CD14-positive monocyte (primary cell): ENCODE data around the gene IFI44L. TPM values are rescaled to one million over a fixed set of nuclear protein-coding genes. Genes with fewer than 3 reads are reported as not detected.
A peak's percentile ranks its signal among the peaks of the same experiment; 100 is the strongest.

Experiments used
- DNase-seq, 3 donors: peaks; one replicate each; pipeline ENCODE4 v3.0.0-alpha.2; 2011 to 2022
- H2AFZ ChIP-seq: 2 replicates; pipeline ENCODE4 v1.6.0; 2012; ENCODE audit warnings: mild to moderate bottlenecking, low read depth, low read length, inconsistent platforms; ENCODE audit not compliant: insufficient read depth, poor library complexity, severe bottlenecking
- H3K27ac ChIP-seq, 2 donors: 1 replicate in 1 of 2; 2 replicates in 1 of 2; pipeline ENCODE4 v1.5.1; 2012 to 2013; ENCODE audit warnings: low read length in 2 of 2, control low read depth in 1 of 2, inconsistent platforms in 1 of 2, low read depth in 1 of 2, mild to moderate bottlenecking in 1 of 2
- H3K27me3 ChIP-seq, 2 donors: one replicate each; pipeline versions ENCODE4 v1.6.0 to v1.6.1; 2011 to 2013; ENCODE audit warnings: low read length in 2 of 2; ENCODE audit not compliant: control insufficient read depth in 2 of 2, insufficient read depth in 2 of 2
- H3K36me3 ChIP-seq, 2 donors: replicated peaks in 1 of 2; 1 replicate in 1 of 2; 2 replicates in 1 of 2; pipeline versions ENCODE4 v1.5.1 to v1.6.1; 2012 to 2013; ENCODE audit warnings: low read length in 2 of 2, control low read depth in 1 of 2, inconsistent platforms in 1 of 2, mild to moderate bottlenecking in 1 of 2; ENCODE audit not compliant: insufficient read depth in 2 of 2, control insufficient read depth in 1 of 2
- H3K4me1 ChIP-seq, 2 donors: 1 replicate in 1 of 2; 2 replicates in 1 of 2; pipeline versions ENCODE4 v1.5.1 to v1.6.1; 2012 to 2013; ENCODE audit warnings: low read length in 2 of 2, control low read depth in 1 of 2, inconsistent platforms in 1 of 2, mild to moderate bottlenecking in 1 of 2, moderate library complexity in 1 of 2; ENCODE audit not compliant: insufficient read depth in 2 of 2, control insufficient read depth in 1 of 2
- H3K4me2 ChIP-seq: replicated peaks from 2 replicates; pipeline ENCODE3; 2012; ENCODE audit warnings: low read length, moderate library complexity, mild to moderate bottlenecking; ENCODE audit not compliant: poor library complexity, severe bottlenecking; ENCODE audit errors: extremely low read depth
- H3K4me3 ChIP-seq, 3 experiments: fragments of 200-600 bp in 1 of 3; sonication (generic) in 1 of 3; replicated peaks in 1 of 3; 1 replicate in 2 of 3; 2 replicates in 1 of 3; pipeline ENCODE4 v1.5.1; 2011 to 2013; ENCODE audit warnings: low read length in 3 of 3, mild to moderate bottlenecking in 3 of 3, control low read depth in 2 of 3, low read depth in 2 of 3, inconsistent platforms in 1 of 3, moderate library complexity in 1 of 3
- H3K79me2 ChIP-seq: 2 replicates; pipeline ENCODE4 v1.6.0; 2012; ENCODE audit warnings: mild to moderate bottlenecking, control low read depth, inconsistent platforms, low read length, moderate library complexity; ENCODE audit not compliant: insufficient read depth
- H3K9ac ChIP-seq: 2 replicates; pipeline ENCODE4 v1.6.0; 2017; ENCODE audit warnings: low read length, mild to moderate bottlenecking; ENCODE audit not compliant: insufficient read depth, poor library complexity, severe bottlenecking
- H3K9me3 ChIP-seq, 2 donors: replicated peaks in 1 of 2; 1 replicate in 1 of 2; 2 replicates in 1 of 2; pipeline versions ENCODE4 v1.5.1 to v1.6.1; 2012 to 2013; ENCODE audit warnings: low read length in 2 of 2, control low read depth in 1 of 2; ENCODE audit not compliant: control insufficient read depth in 1 of 2, insufficient read depth in 1 of 2
- H4K20me1 ChIP-seq: 2 replicates; pipeline ENCODE4 v1.6.0; 2012; ENCODE audit warnings: mild to moderate bottlenecking, low read length, control low read depth, moderate library complexity; ENCODE audit not compliant: insufficient read depth
- H3K27ac Mint-ChIP-seq, 7 donors: one replicate each; pipeline ENCODE4 v1.8.0; 2020; ENCODE audit warnings: mild to moderate bottlenecking in 7 of 7, mixed read lengths in 7 of 7, moderate library complexity in 6 of 7, inconsistent platforms in 2 of 7
- H3K27me3 Mint-ChIP-seq, 3 donors: one replicate each; pipeline ENCODE4 v1.8.0; 2021 to 2022; ENCODE audit warnings: low read depth in 3 of 3, mild to moderate bottlenecking in 3 of 3, mixed read lengths in 3 of 3, moderate library complexity in 3 of 3, inconsistent platforms in 1 of 3
- H3K36me3 Mint-ChIP-seq, 2 donors: one replicate each; pipeline ENCODE4 v1.8.0; 2020; ENCODE audit warnings: mixed read lengths in 2 of 2, inconsistent platforms in 1 of 2, mild to moderate bottlenecking in 1 of 2
- H3K4me1 Mint-ChIP-seq: one replicate; pipeline ENCODE4 v1.8.0; 2020; ENCODE audit warnings: mild to moderate bottlenecking, mixed read lengths
- H3K4me3 Mint-ChIP-seq, 2 donors: one replicate each; pipeline ENCODE4 v1.8.0; 2020; ENCODE audit warnings: mild to moderate bottlenecking in 2 of 2, mixed read lengths in 2 of 2, moderate library complexity in 1 of 2
- H3K9me3 Mint-ChIP-seq, 7 donors: one replicate each; pipeline ENCODE4 v1.8.0; 2020 to 2022; ENCODE audit warnings: mixed read lengths in 7 of 7, mild to moderate bottlenecking in 6 of 7, moderate library complexity in 6 of 7, inconsistent platforms in 2 of 7
- CTCF ChIP-seq: fragments of 200-600 bp; IDR thresholded peaks from one replicate; pipeline ENCODE4 v1.8.0; 2022; ENCODE audit warnings: antibody characterized with exemption, mild to moderate bottlenecking
- WGBS: methylation state at CpG from one replicate; pipeline ENCODE4 v1.1.5; 2013; ENCODE audit warnings: missing lambda C conversion rate; ENCODE audit not compliant: insufficient coverage; 5-methylcytosine and 5-hydroxymethylcytosine counted together
- intact Hi-C, 2 donors: fragments of 100-400 bp; cut with micrococcal nuclease; formaldehyde crosslinking; loops; one replicate each; pipeline versions ENCODE4 v1.15.0 to v1.15.1; 2023
- polyA plus RNA-seq, 3 donors: library from polyadenylated mRNA; depleted of rRNA in 1 of 3; unstranded in 2 of 3; stranded (reverse) in 1 of 3; fragments of 300-500 nt in 2 of 3; fragments of >200 nt in 1 of 3; fragmentation: Illumina TruSeq in 2 of 3; gene quantifications; 1 replicate in 2 of 3; 2 replicates in 1 of 3; pipeline ENCODE4 v1.2.3, GENCODE V29; 2012 to 2021

The IFI44L gene
- polyA plus RNA-seq, 3 donors, result 8.6 to 17.4 (median 11.0) TPM

- H3K4me1 ChIP-seq, result no peaks in the 10 kb centered on the region
- H3K79me2 ChIP-seq, result no peaks in the 10 kb centered on the region
- no peak overlapping the region for H3K27ac ChIP-seq
- H4K20me1 ChIP-seq, result no peaks in the 10 kb centered on the region
- H3K36me3 ChIP-seq, result no peaks in the 10 kb centered on the region
- peaks cover 0 to 4% (median 3%) of the 10 kb centered on the region in 3 donors for H3K27me3 Mint-ChIP-seq
- intact Hi-C loops, result loop anchor here in 1 of 2 donors (10.0 kb wide), 1 partner anchor 473 kb away; no protein-coding TSS in a partner anchor
- DNase-seq, result no peak
- no peak overlapping the region for H3K4me3 ChIP-seq
- H3K4me2 ChIP-seq, result no peak overlapping the region
- H2AFZ ChIP-seq, result no peak overlapping the region
- H3K9me3 Mint-ChIP-seq, result no peaks in the 10 kb centered on the region
- no peaks in the 10 kb centered on the region for H3K36me3 Mint-ChIP-seq
- H3K27me3 ChIP-seq, result no peaks in the 10 kb centered on the region
- H3K4me1 Mint-ChIP-seq, result no peaks in the 10 kb centered on the region
- TF ChIP-seq CTCF, result no peak
- no peak overlapping the region for H3K9ac ChIP-seq
- H3K4me3 Mint-ChIP-seq, result no peak overlapping the region
- H3K27ac Mint-ChIP-seq, result no peak overlapping the region
- WGBS, result 60% methylated on average over 3 of the region's 4 CpGs
- H3K9me3 ChIP-seq, result no peaks in the 10 kb centered on the region
Observed at GRCh38 chr1:78607944-78608343, 12.3 kb upstream of the IFI44L start.

- Histone ChIP-seq H3K4me1 (peaks cover 20 to 29% of the 10 kb centered on the region in 2 donors), H3K4me2 (no peak overlapping the region)
Observed at GRCh38 chr1:78617615-78618026, 2.6 kb upstream of the IFI44L start.

More at GRCh38 chr1:78617615-78618026, 2.6 kb upstream of the IFI44L start:
- H4K20me1 ChIP-seq, result no peaks in the 10 kb centered on the region
- no peaks in the 10 kb centered on the region for H3K9me3 ChIP-seq
- intact Hi-C loops, result loop anchor here (2.0 to 5.0 kb wide), 2 partner anchors 55 to 57 kb away; no protein-coding TSS in a partner anchor
- peak; percentile 58 to 65 (median 58) for DNase-seq
- Mint-ChIP-seq H3K4me1 (peaks cover 30% of the 10 kb centered on the region), H3K27me3 (peaks cover 0 to 2% (median 0%) of the 10 kb centered on the region in 3 donors), H3K9me3 (no peaks in the 10 kb centered on the region), H3K36me3 (no peaks in the 10 kb centered on the region), H3K4me3 (peak overlapping the region in 1 of 2 donors; percentile 43), H3K27ac (no peak overlapping the region)
- no peak overlapping the region for H3K4me3 ChIP-seq
- no peak overlapping the region for H2AFZ ChIP-seq
- 11% methylated on average over 3 of the region's 7 CpGs for WGBS
- H3K27me3 ChIP-seq, result no peaks in the 10 kb centered on the region
- no peaks in the 10 kb centered on the region for H3K36me3 ChIP-seq
- H3K9ac ChIP-seq, result no peak overlapping the region
- TF ChIP-seq CTCF, result peak; percentile 80
- no peaks in the 10 kb centered on the region for H3K79me2 ChIP-seq
- no peak overlapping the region for H3K27ac ChIP-seq
